HUES64 (cell line): ENCODE data around the gene MYO1E.

ENCODE experiments used
- H3K27ac ChIP-seq: 2 replicates; pipeline ENCODE4 v1.7.0; 2013; ENCODE audit warnings: low read depth, low read length, inconsistent platforms
- H3K27me3 ChIP-seq: 2 replicates; pipeline ENCODE4 v1.6.1; 2013; ENCODE audit warnings: mild to moderate bottlenecking, low read length; ENCODE audit not compliant: insufficient read depth
- H3K36me3 ChIP-seq: 2 replicates; pipeline ENCODE4 v1.6.1; 2013; ENCODE audit warnings: mild to moderate bottlenecking, low read length; ENCODE audit not compliant: insufficient read depth
- H3K4me1 ChIP-seq: 2 replicates; pipeline ENCODE4 v1.6.1; 2013; ENCODE audit warnings: mild to moderate bottlenecking, low read length, moderate library complexity; ENCODE audit not compliant: insufficient read depth
- H3K4me3 ChIP-seq: 2 replicates; pipeline ENCODE4 v1.5.1; 2013; ENCODE audit warnings: mild to moderate bottlenecking, low read length, moderate library complexity
- H3K9ac ChIP-seq: 2 replicates; pipeline ENCODE4 v1.6.1; 2013; ENCODE audit warnings: mild to moderate bottlenecking, low read depth, low read length
- H3K9me3 ChIP-seq: 2 replicates; pipeline ENCODE4 v1.6.1; 2013; ENCODE audit warnings: low read depth, low read length; ENCODE audit not compliant: insufficient read depth
- WGBS: fragments of 150-250, 120-280 bp; methylation state at CpG from one replicate; pipeline ENCODE4 v1.1.7; 2013; ENCODE audit warnings: missing lambda C conversion rate; 5-methylcytosine and 5-hydroxymethylcytosine counted together

MYO1E gene

GRCh38 chr15:59274126-59274970 lies 98.3 kb downstream of the MYO1E start:
- H3K27me3 ChIP-seq, result no peaks in the 10 kb centered on the region
- H3K4me1 ChIP-seq, result peaks cover 23% of the 10 kb centered on the region
- no peak overlapping the region for H3K4me3 ChIP-seq
- no peaks in the 10 kb centered on the region for H3K9me3 ChIP-seq
- no peak overlapping the region for H3K9ac ChIP-seq
- WGBS, result 94% methylated on average over 6 of the region's 6 CpGs
- H3K36me3 ChIP-seq, result peaks cover 5% of the 10 kb centered on the region; the same call in 1 of the 2 replicates
- no peak overlapping the region for H3K27ac ChIP-seq

- Histone ChIP-seq H3K27ac (no peak overlapping the region), H3K9me3 (no peaks in the 10 kb centered on the region), H3K27me3 (no peaks in the 10 kb centered on the region), H3K4me3 (no peak overlapping the region), H3K4me1 (peaks cover 25% of the 10 kb centered on the region), H3K36me3 (peaks cover 5% of the 10 kb centered on the region; the same call in 1 of the 2 replicates), H3K9ac (no peak overlapping the region)
- 89% methylated on average over 3 of the region's 4 CpGs for WGBS
These were observed 99.4 kb downstream of the MYO1E start for GRCh38 chr15:59273234-59273633.

GRCh38 chr15:59271595-59272201 lies 101.0 kb downstream of the MYO1E start:
- 92% methylated on average over 7 of the region's 7 CpGs for WGBS
- Histone ChIP-seq H3K27ac (no peak overlapping the region), H3K9me3 (no peaks in the 10 kb centered on the region), H3K4me3 (no peak overlapping the region), H3K4me1 (peaks cover 22% of the 10 kb centered on the region), H3K36me3 (peaks cover 5% of the 10 kb centered on the region; the same call in 1 of the 2 replicates), H3K27me3 (no peaks in the 10 kb centered on the region), H3K9ac (no peak overlapping the region)

- Histone ChIP-seq H3K36me3 (peaks cover 5% of the 10 kb centered on the region; the same call in 1 of the 2 replicates), H3K4me1 (0 out of 2 replicates have a peak, but pooled peaks cover 8% of the 10 kb centered on the region)
These were observed 103.7 kb downstream of the MYO1E start for GRCh38 chr15:59268852-59269407.

GRCh38 chr15:59268168-59268851 lies 104.4 kb downstream of the MYO1E start:
- H3K27me3 ChIP-seq, result no peaks in the 10 kb centered on the region
- 95% methylated on average over 3 of the region's 3 CpGs for WGBS
- H3K4me1 ChIP-seq, result 0 out of 2 replicates have a peak, but pooled peaks cover 8% of the 10 kb centered on the region
- no peak overlapping the region for H3K4me3 ChIP-seq
- H3K27ac ChIP-seq, result no peak overlapping the region
- H3K9me3 ChIP-seq, result no peaks in the 10 kb centered on the region
- H3K9ac ChIP-seq, result no peak overlapping the region
- peaks cover 5% of the 10 kb centered on the region; the same call in 1 of the 2 replicates for H3K36me3 ChIP-seq

More at GRCh38 chr15:59268852-59269407, 103.7 kb downstream of the MYO1E start:
- 96% methylated on average over 10 of the region's 10 CpGs for WGBS
- Histone ChIP-seq H3K9ac (no peak overlapping the region), H3K27me3 (no peaks in the 10 kb centered on the region), H3K27ac (no peak overlapping the region), H3K9me3 (no peaks in the 10 kb centered on the region), H3K4me3 (no peak overlapping the region)

GRCh38 chr15:59266028-59266427 lies 106.6 kb downstream of the MYO1E start:
- Histone ChIP-seq H3K27me3 (no peaks in the 10 kb centered on the region), H3K4me3 (no peak overlapping the region), H3K4me1 (0 out of 2 replicates have a peak, but pooled peaks cover 8% of the 10 kb centered on the region), H3K27ac (no peak overlapping the region), H3K9me3 (no peaks in the 10 kb centered on the region), H3K9ac (no peak overlapping the region), H3K36me3 (peaks cover 4% of the 10 kb centered on the region; the same call in 1 of the 2 replicates)
- WGBS, result 88% methylated on average over 4 of the region's 5 CpGs

- Histone ChIP-seq H3K36me3 (0 out of 2 replicates have a peak, but pooled peaks cover 10% of the 10 kb centered on the region), H3K9me3 (no peaks in the 10 kb centered on the region), H3K9ac (no peak overlapping the region), H3K27me3 (no peaks in the 10 kb centered on the region), H3K4me1 (0 out of 2 replicates have a peak, but pooled peaks cover 2% of the 10 kb centered on the region), H3K4me3 (no peak overlapping the region), H3K27ac (no peak overlapping the region)
- WGBS, result 94% methylated on average over 6 of the region's 7 CpGs
These were observed 110.4 kb downstream of the MYO1E start for GRCh38 chr15:59262316-59262715.

- H3K4me1 ChIP-seq, result 0 out of 2 replicates have a peak, but pooled peaks cover 2% of the 10 kb centered on the region
- WGBS, result 86% methylated on average over 6 of the region's 6 CpGs
These were observed 112.6 kb downstream of the MYO1E start for GRCh38 chr15:59260090-59260489.

GRCh38 chr15:59259137-59259943 lies 113.3 kb downstream of the MYO1E start:
- H3K4me1 ChIP-seq, result 0 out of 2 replicates have a peak, but pooled peaks cover 2% of the 10 kb centered on the region
- H3K27me3 ChIP-seq, result no peaks in the 10 kb centered on the region
- no peak overlapping the region for H3K9ac ChIP-seq
- H3K9me3 ChIP-seq, result no peaks in the 10 kb centered on the region
- peaks cover 23% of the 10 kb centered on the region for H3K36me3 ChIP-seq
- 91% methylated on average over 5 of the region's 5 CpGs for WGBS
- H3K4me3 ChIP-seq, result no peak overlapping the region
- H3K27ac ChIP-seq, result no peak overlapping the region

More at GRCh38 chr15:59260090-59260489, 112.6 kb downstream of the MYO1E start:
- H3K4me3 ChIP-seq, result no peak overlapping the region
- H3K9ac ChIP-seq, result no peak overlapping the region
- H3K9me3 ChIP-seq, result no peaks in the 10 kb centered on the region
- H3K27ac ChIP-seq, result no peak overlapping the region
- H3K36me3 ChIP-seq, result peaks cover 19% of the 10 kb centered on the region
- H3K27me3 ChIP-seq, result no peaks in the 10 kb centered on the region

GRCh38 chr15:59258317-59258716 lies 114.4 kb downstream of the MYO1E start:
- Histone ChIP-seq H3K27ac (no peak overlapping the region), H3K36me3 (peaks cover 27% of the 10 kb centered on the region), H3K9me3 (no peaks in the 10 kb centered on the region), H3K4me1 (0 out of 2 replicates have a peak, but pooled peaks cover 2% of the 10 kb centered on the region), H3K9ac (no peak overlapping the region), H3K27me3 (no peaks in the 10 kb centered on the region), H3K4me3 (no peak overlapping the region)
- 47% methylated on average over 2 of the region's 4 CpGs for WGBS
